Stimulated activated naive B cell treated with anti-CD40 and anti-IgM and Interleukin-4, amounts not matched to agents 10 μg/mL and 1 μg/mL and 100 μg/mL, for 72 hours (primary cell): ENCODE measurements around the gene FMN1.

ENCODE experiments used
- ATAC-seq, 2 donors: fragments of 150-1000 bp; cut with Tn5 transposase; replicated peaks; 2 replicates each; pipeline ENCODE4 v1.10.0; 2021; ENCODE audit warnings: moderate library complexity in 1 of 2
- DNase-seq: peaks from one replicate; pipeline ENCODE4 v3.0.0; 2021
- H3K27ac Mint-ChIP-seq: one replicate; pipeline ENCODE4 v1.8.0; 2022; ENCODE audit warnings: mild to moderate bottlenecking, mixed read lengths
- H3K27me3 Mint-ChIP-seq, 2 donors: one replicate each; pipeline ENCODE4 v1.8.0; 2022; ENCODE audit warnings: mixed read lengths in 2 of 2
- H3K36me3 Mint-ChIP-seq, 2 donors: one replicate each; pipeline ENCODE4 v1.8.0; 2022; ENCODE audit warnings: mixed read lengths in 2 of 2, mild to moderate bottlenecking in 1 of 2
- H3K4me1 Mint-ChIP-seq, 2 donors: one replicate each; pipeline ENCODE4 v1.8.0; 2022; ENCODE audit warnings: mixed read lengths in 2 of 2, mild to moderate bottlenecking in 1 of 2
- H3K4me3 Mint-ChIP-seq, 2 donors: one replicate each; pipeline ENCODE4 v1.8.0; 2022; ENCODE audit warnings: mild to moderate bottlenecking in 2 of 2, mixed read lengths in 2 of 2, moderate library complexity in 1 of 2
- H3K9me3 Mint-ChIP-seq, 2 donors: one replicate each; pipeline ENCODE4 v1.8.0; 2022; ENCODE audit warnings: mixed read lengths in 2 of 2, mild to moderate bottlenecking in 1 of 2

The FMN1 gene

GRCh38 chr15:33132722-33133345 lies 61.7 kb downstream of the FMN1 start:
- Mint-ChIP-seq H3K4me3 (no peak overlapping the region), H3K36me3 (peaks cover 0 to 2% of the 10 kb centered on the region in 2 donors), H3K27ac (no peak overlapping the region), H3K9me3 (peaks cover 1 to 2% of the 10 kb centered on the region in 2 donors), H3K4me1 (no peaks in the 10 kb centered on the region), H3K27me3 (peaks cover 0 to 5% of the 10 kb centered on the region in 2 donors)
- ATAC-seq (peak in 1 of 2 donors; percentile 33), DNase-seq (no peak)

- peaks cover under 1 to 5% of the 10 kb centered on the region in 2 donors for H3K27me3 Mint-ChIP-seq
- DNase-seq (no peak), ATAC-seq (no peak)
- H3K4me3 Mint-ChIP-seq = no peak overlapping the region
- H3K36me3 Mint-ChIP-seq = peaks cover 0 to 4% of the 10 kb centered on the region in 2 donors
- no peak overlapping the region for H3K27ac Mint-ChIP-seq
- no peaks in the 10 kb centered on the region for H3K4me1 Mint-ChIP-seq
- H3K9me3 Mint-ChIP-seq = peaks cover 3 to 5% of the 10 kb centered on the region in 2 donors
These were observed 62.3 kb downstream of the FMN1 start for GRCh38 chr15:33132233-33132580.

- Mint-ChIP-seq H3K4me3 (no peak overlapping the region), H3K36me3 (peaks cover 0 to 4% of the 10 kb centered on the region in 2 donors), H3K4me1 (peaks cover 0 to under 1% of the 10 kb centered on the region in 2 donors), H3K27me3 (peaks cover 5 to 6% of the 10 kb centered on the region in 2 donors), H3K27ac (no peak overlapping the region), H3K9me3 (peaks cover 3 to 5% of the 10 kb centered on the region in 2 donors)
- ATAC-seq (no peak), DNase-seq (no peak)
These were observed 62.8 kb downstream of the FMN1 start for GRCh38 chr15:33131552-33132232.

GRCh38 chr15:33126559-33127290 lies 67.8 kb downstream of the FMN1 start:
- ATAC-seq = no peak
- H3K27me3 Mint-ChIP-seq = peaks cover 0 to 16% of the 10 kb centered on the region in 2 donors
- H3K4me3 Mint-ChIP-seq = no peak overlapping the region
- H3K27ac Mint-ChIP-seq = no peak overlapping the region
- H3K9me3 Mint-ChIP-seq = peaks cover 3 to 5% of the 10 kb centered on the region in 2 donors
- DNase-seq = no peak
- peaks cover 0 to 4% of the 10 kb centered on the region in 2 donors for H3K36me3 Mint-ChIP-seq
- peaks cover 0 to 10% of the 10 kb centered on the region in 2 donors for H3K4me1 Mint-ChIP-seq

GRCh38 chr15:33125894-33126537 lies 68.5 kb downstream of the FMN1 start:
- no peak overlapping the region for H3K27ac Mint-ChIP-seq
- peaks cover 0 to 4% of the 10 kb centered on the region in 2 donors for H3K36me3 Mint-ChIP-seq
- DNase-seq (no peak), ATAC-seq (no peak)
- peaks cover 3 to 5% of the 10 kb centered on the region in 2 donors for H3K9me3 Mint-ChIP-seq
- peaks cover 0 to 16% of the 10 kb centered on the region in 2 donors for H3K27me3 Mint-ChIP-seq
- no peak overlapping the region for H3K4me3 Mint-ChIP-seq
- peaks cover 0 to 10% of the 10 kb centered on the region in 2 donors for H3K4me1 Mint-ChIP-seq

GRCh38 chr15:33124811-33125210 lies 69.7 kb downstream of the FMN1 start:
- DNase-seq (no peak), ATAC-seq (no peak)
- H3K4me1 Mint-ChIP-seq = peaks cover 0 to 10% of the 10 kb centered on the region in 2 donors
- peaks cover 0 to 16% of the 10 kb centered on the region in 2 donors for H3K27me3 Mint-ChIP-seq
- H3K9me3 Mint-ChIP-seq = peaks cover 3 to 5% of the 10 kb centered on the region in 2 donors
- no peak overlapping the region for H3K27ac Mint-ChIP-seq
- H3K4me3 Mint-ChIP-seq = no peak overlapping the region
- peaks cover 0 to 4% of the 10 kb centered on the region in 2 donors for H3K36me3 Mint-ChIP-seq

- H3K9me3 Mint-ChIP-seq = peaks cover 3 to 5% of the 10 kb centered on the region in 2 donors
- H3K27ac Mint-ChIP-seq = no peak overlapping the region
- ATAC-seq (no peak), DNase-seq (no peak)
- H3K4me3 Mint-ChIP-seq = no peak overlapping the region
- peaks cover 0 to 4% of the 10 kb centered on the region in 2 donors for H3K36me3 Mint-ChIP-seq
- peaks cover 0 to 16% of the 10 kb centered on the region in 2 donors for H3K27me3 Mint-ChIP-seq
- peaks cover 0 to 10% of the 10 kb centered on the region in 2 donors for H3K4me1 Mint-ChIP-seq
These were observed 70.2 kb downstream of the FMN1 start for GRCh38 chr15:33124279-33124678.

- Mint-ChIP-seq H3K4me1 (no peaks in the 10 kb centered on the region), H3K36me3 (no peaks in the 10 kb centered on the region), H3K4me3 (no peak overlapping the region), H3K27ac (no peak overlapping the region), H3K27me3 (peaks cover 3 to 5% of the 10 kb centered on the region in 2 donors), H3K9me3 (no peaks in the 10 kb centered on the region)
- no peak for DNase-seq
- no peak for ATAC-seq
These were observed 74.6 kb downstream of the FMN1 start for GRCh38 chr15:33119865-33120264.

GRCh38 chr15:33119273-33119672 lies 75.2 kb downstream of the FMN1 start:
- H3K4me3 Mint-ChIP-seq = no peak overlapping the region
- no peaks in the 10 kb centered on the region for H3K4me1 Mint-ChIP-seq

GRCh38 chr15:33116198-33116597 lies 78.3 kb downstream of the FMN1 start:
- Mint-ChIP-seq H3K4me3 (no peak overlapping the region), H3K27ac (no peak overlapping the region), H3K36me3 (no peaks in the 10 kb centered on the region), H3K27me3 (peaks cover 11 to 16% of the 10 kb centered on the region in 2 donors), H3K4me1 (no peaks in the 10 kb centered on the region), H3K9me3 (no peaks in the 10 kb centered on the region)
- DNase-seq (no peak), ATAC-seq (no peak)

More at GRCh38 chr15:33119273-33119672, 75.2 kb downstream of the FMN1 start:
- peaks cover 5 to 8% of the 10 kb centered on the region in 2 donors for H3K27me3 Mint-ChIP-seq
- DNase-seq = no peak
- H3K27ac Mint-ChIP-seq = no peak overlapping the region
- H3K36me3 Mint-ChIP-seq = no peaks in the 10 kb centered on the region
- no peak for ATAC-seq
- H3K9me3 Mint-ChIP-seq = no peaks in the 10 kb centered on the region

GRCh38 chr15:33115191-33115861 lies 79.2 kb downstream of the FMN1 start:
- Mint-ChIP-seq H3K4me3 (no peak overlapping the region), H3K9me3 (no peaks in the 10 kb centered on the region), H3K4me1 (no peaks in the 10 kb centered on the region), H3K36me3 (no peaks in the 10 kb centered on the region), H3K27me3 (peaks cover 11 to 16% of the 10 kb centered on the region in 2 donors), H3K27ac (no peak overlapping the region)
- no peak for ATAC-seq
- DNase-seq = no peak

- no peaks in the 10 kb centered on the region for H3K36me3 Mint-ChIP-seq
- no peaks in the 10 kb centered on the region for H3K4me1 Mint-ChIP-seq
- no peak overlapping the region for H3K27ac Mint-ChIP-seq
- ATAC-seq (no peak), DNase-seq (no peak)
- H3K4me3 Mint-ChIP-seq = no peak overlapping the region
- H3K27me3 Mint-ChIP-seq = peaks cover 14 to 20% of the 10 kb centered on the region in 2 donors
- peaks cover 0 to 1% of the 10 kb centered on the region in 2 donors for H3K9me3 Mint-ChIP-seq
These were observed 80.2 kb downstream of the FMN1 start for GRCh38 chr15:33114374-33114717.

- Mint-ChIP-seq H3K9me3 (peaks cover 0 to 2% of the 10 kb centered on the region in 2 donors), H3K36me3 (no peaks in the 10 kb centered on the region), H3K27me3 (peaks cover 16 to 22% of the 10 kb centered on the region in 2 donors), H3K27ac (no peak overlapping the region), H3K4me3 (no peak overlapping the region), H3K4me1 (no peaks in the 10 kb centered on the region)
- ATAC-seq (no peak), DNase-seq (no peak)
These were observed 80.7 kb downstream of the FMN1 start for GRCh38 chr15:33113666-33114373.
